HL-60 (cell line): ENCODE measurements around the gene KRT27.

Experiments used
- POLR2AphosphoS5 ChIP-seq: IDR thresholded peaks from 2 replicates; pipeline ENCODE4 v1.6.1; 2012; ENCODE audit warnings: low read depth
- TF ChIP-seq, protein P1 (sequence below): IDR thresholded peaks from one replicate; pipeline ENCODE4 v1.5.1; 2011; ENCODE audit warnings: low read length, control low read depth, inconsistent platforms; ENCODE audit not compliant: insufficient read depth

DNA sequence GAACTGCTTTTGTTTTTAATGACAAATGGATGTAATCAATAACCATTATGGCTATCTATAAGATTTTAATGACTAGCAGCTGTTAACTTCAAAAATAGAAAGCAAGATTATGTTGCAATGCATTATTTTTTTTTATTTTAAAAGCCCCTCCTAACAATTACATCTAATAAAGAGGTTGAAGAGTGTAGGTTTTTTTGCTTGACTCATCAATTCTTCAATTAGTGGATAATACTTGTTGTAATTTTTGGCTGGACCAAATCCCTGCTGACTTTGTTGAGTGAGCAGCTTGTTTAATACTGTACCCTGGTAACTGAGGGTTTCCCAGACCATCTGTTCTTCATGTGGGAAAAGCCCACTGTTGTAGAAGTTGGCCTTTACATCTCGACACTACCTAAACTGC is 51.4 kb downstream of the KRT27 start:
- TF ChIP-seq, protein P1, sequence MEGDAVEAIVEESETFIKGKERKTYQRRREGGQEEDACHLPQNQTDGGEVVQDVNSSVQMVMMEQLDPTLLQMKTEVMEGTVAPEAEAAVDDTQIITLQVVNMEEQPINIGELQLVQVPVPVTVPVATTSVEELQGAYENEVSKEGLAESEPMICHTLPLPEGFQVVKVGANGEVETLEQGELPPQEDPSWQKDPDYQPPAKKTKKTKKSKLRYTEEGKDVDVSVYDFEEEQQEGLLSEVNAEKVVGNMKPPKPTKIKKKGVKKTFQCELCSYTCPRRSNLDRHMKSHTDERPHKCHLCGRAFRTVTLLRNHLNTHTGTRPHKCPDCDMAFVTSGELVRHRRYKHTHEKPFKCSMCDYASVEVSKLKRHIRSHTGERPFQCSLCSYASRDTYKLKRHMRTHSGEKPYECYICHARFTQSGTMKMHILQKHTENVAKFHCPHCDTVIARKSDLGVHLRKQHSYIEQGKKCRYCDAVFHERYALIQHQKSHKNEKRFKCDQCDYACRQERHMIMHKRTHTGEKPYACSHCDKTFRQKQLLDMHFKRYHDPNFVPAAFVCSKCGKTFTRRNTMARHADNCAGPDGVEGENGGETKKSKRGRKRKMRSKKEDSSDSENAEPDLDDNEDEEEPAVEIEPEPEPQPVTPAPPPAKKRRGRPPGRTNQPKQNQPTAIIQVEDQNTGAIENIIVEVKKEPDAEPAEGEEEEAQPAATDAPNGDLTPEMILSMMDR, result no peak
- no peak for TF ChIP-seq POLR2AphosphoS5
